ENCODE results near the gene ARHGDIG.
A peak's percentile ranks its signal among the peaks of the same experiment; 100 is the strongest.

The ARHGDIG gene

GRCh38 chr16:276426-277077 is 3.8 kb upstream of the ARHGDIG start:
- FAIRE-seq (no peak), DNase-seq (ENCODE audit: insufficient read length, low spot score) (no peak)
- no peak for TF ChIP-seq SPI1 (IDR thresholded peaks at IDR 0.05; ENCODE audit: low read depth, low read length)
- no peak for TF ChIP-seq TAF1 (IDR thresholded peaks at IDR 0.05; ENCODE audit: low read depth, low read length)
- TF ChIP-seq POLR2A (IDR thresholded peaks at IDR 0.05; ENCODE audit: low read depth, low read length) = no peak
- no peak for TF ChIP-seq PAX5 (IDR thresholded peaks at IDR 0.05; ENCODE audit: insufficient read depth, low read length, severe bottlenecking)
- TF ChIP-seq POU2F2 (IDR thresholded peaks at IDR 0.05; ENCODE audit: low read depth, low read length) = no peak
- TF ChIP-seq POLR2AphosphoS5 (IDR thresholded peaks at IDR 0.05; ENCODE audit: low read depth, low read length) = no peak

GRCh38 chr16:278863-279366 is 1.5 kb upstream of the ARHGDIG start:
- peak; percentile 73 for DNase-seq (ENCODE audit: insufficient read length, low spot score)
- peak; percentile 76 for FAIRE-seq
- TF ChIP-seq SPI1 (IDR thresholded peaks at IDR 0.05; ENCODE audit: low read depth, low read length) = no peak
- TF ChIP-seq POLR2A (IDR thresholded peaks at IDR 0.05; ENCODE audit: low read depth, low read length) = no peak
- TF ChIP-seq POLR2AphosphoS5 (IDR thresholded peaks at IDR 0.05; ENCODE audit: low read depth, low read length) = no peak
- TF ChIP-seq PAX5 (IDR thresholded peaks at IDR 0.05; ENCODE audit: insufficient read depth, low read length, severe bottlenecking) = no peak
- no peak for TF ChIP-seq POU2F2 (IDR thresholded peaks at IDR 0.05; ENCODE audit: low read depth, low read length)

GRCh38 chr16:279531-279930 is 860 bp upstream of the ARHGDIG start:
- DNase-seq (ENCODE audit: insufficient read length, low spot score) = no peak
- no peak for FAIRE-seq
- TF ChIP-seq SPI1 (IDR thresholded peaks at IDR 0.05; ENCODE audit: low read depth, low read length) (no peak), POLR2AphosphoS5 (IDR thresholded peaks at IDR 0.05; ENCODE audit: low read depth, low read length) (no peak), POU2F2 (IDR thresholded peaks at IDR 0.05; ENCODE audit: low read depth, low read length) (no peak), POLR2A (IDR thresholded peaks at IDR 0.05; ENCODE audit: low read depth, low read length) (no peak), PAX5 (IDR thresholded peaks at IDR 0.05; ENCODE audit: insufficient read depth, low read length, severe bottlenecking) (no peak), TAF1 (IDR thresholded peaks at IDR 0.05; ENCODE audit: low read depth, low read length) (no peak)

GRCh38 chr16:280005-280460 is 358 bp upstream of the ARHGDIG start:
- FAIRE-seq = no peak
- no peak for DNase-seq (ENCODE audit: insufficient read length, low spot score)
- TF ChIP-seq PAX5 (IDR thresholded peaks at IDR 0.05; ENCODE audit: insufficient read depth, low read length, severe bottlenecking) = no peak
- TF ChIP-seq POU2F2 (IDR thresholded peaks at IDR 0.05; ENCODE audit: low read depth, low read length) = no peak
- no peak for TF ChIP-seq POLR2A (IDR thresholded peaks at IDR 0.05; ENCODE audit: low read depth, low read length)
- no peak for TF ChIP-seq TAF1 (IDR thresholded peaks at IDR 0.05; ENCODE audit: low read depth, low read length)
- no peak for TF ChIP-seq SPI1 (IDR thresholded peaks at IDR 0.05; ENCODE audit: low read depth, low read length)
- no peak for TF ChIP-seq POLR2AphosphoS5 (IDR thresholded peaks at IDR 0.05; ENCODE audit: low read depth, low read length)

- FAIRE-seq (no peak), DNase-seq (ENCODE audit: insufficient read length, low spot score) (no peak)
- TF ChIP-seq POU2F2 (IDR thresholded peaks at IDR 0.05; ENCODE audit: low read depth, low read length) (no peak), POLR2AphosphoS5 (IDR thresholded peaks at IDR 0.05; ENCODE audit: low read depth, low read length) (no peak), TAF1 (IDR thresholded peaks at IDR 0.05; ENCODE audit: low read depth, low read length) (no peak), POLR2A (IDR thresholded peaks at IDR 0.05; ENCODE audit: low read depth, low read length) (no peak), SPI1 (IDR thresholded peaks at IDR 0.05; ENCODE audit: low read depth, low read length) (no peak), PAX5 (IDR thresholded peaks at IDR 0.05; ENCODE audit: insufficient read depth, low read length, severe bottlenecking) (no peak)
Measured at GRCh38 chr16:280991-281659, 734 bp downstream of the ARHGDIG start.

- DNase-seq (ENCODE audit: insufficient read length, low spot score) (no peak), FAIRE-seq (no peak)
- TF ChIP-seq PAX5 (IDR thresholded peaks at IDR 0.05; ENCODE audit: insufficient read depth, low read length, severe bottlenecking) (no peak), SPI1 (IDR thresholded peaks at IDR 0.05; ENCODE audit: low read depth, low read length) (no peak), POU2F2 (IDR thresholded peaks at IDR 0.05; ENCODE audit: low read depth, low read length) (no peak), POLR2AphosphoS5 (IDR thresholded peaks at IDR 0.05; ENCODE audit: low read depth, low read length) (no peak), TAF1 (IDR thresholded peaks at IDR 0.05; ENCODE audit: low read depth, low read length) (no peak), POLR2A (IDR thresholded peaks at IDR 0.05; ENCODE audit: low read depth, low read length) (no peak)
Measured at GRCh38 chr16:281660-282255, 1.4 kb downstream of the ARHGDIG start.

GRCh38 chr16:282491-282890 is 2.1 kb downstream of the ARHGDIG start:
- DNase-seq (ENCODE audit: insufficient read length, low spot score) (no peak), FAIRE-seq (no peak)
- TF ChIP-seq POLR2AphosphoS5 (IDR thresholded peaks at IDR 0.05; ENCODE audit: low read depth, low read length) (no peak), PAX5 (IDR thresholded peaks at IDR 0.05; ENCODE audit: insufficient read depth, low read length, severe bottlenecking) (no peak), SPI1 (IDR thresholded peaks at IDR 0.05; ENCODE audit: low read depth, low read length) (no peak)

GRCh38 chr16:283033-283805 is 2.8 kb downstream of the ARHGDIG start, which contains the start of gene PDIA2:
Gene PDIA2, plus strand, starts transcription at chr16:283164. Its CDS starts 6 bp downstream, at chr16:283170.
- DNase-seq (ENCODE audit: insufficient read length, low spot score) = no peak
- TF ChIP-seq SPI1 (IDR thresholded peaks at IDR 0.05; ENCODE audit: low read depth, low read length) = no peak
- TF ChIP-seq PAX5 (IDR thresholded peaks at IDR 0.05; ENCODE audit: insufficient read depth, low read length, severe bottlenecking) = no peak
- no peak for TF ChIP-seq POU2F2 (IDR thresholded peaks at IDR 0.05; ENCODE audit: low read depth, low read length)
- TF ChIP-seq POLR2A (IDR thresholded peaks at IDR 0.05; ENCODE audit: low read depth, low read length) = no peak
- no peak for TF ChIP-seq TAF1 (IDR thresholded peaks at IDR 0.05; ENCODE audit: low read depth, low read length)
- TF ChIP-seq POLR2AphosphoS5 (IDR thresholded peaks at IDR 0.05; ENCODE audit: low read depth, low read length) = no peak
- FAIRE-seq = no peak
